HTERT RPE-1 (cell line): Measurements from ENCODE around the gene EXOG.

Source experiments
- in situ Hi-C: fragments of 300-500 bp; cut with MboI; formaldehyde crosslinking; loops from 4 replicates; pipeline ENCODE4 v1.14.3; 2020; ENCODE audit warnings: low sequenced_read_pairs

Gene EXOG

DNA sequence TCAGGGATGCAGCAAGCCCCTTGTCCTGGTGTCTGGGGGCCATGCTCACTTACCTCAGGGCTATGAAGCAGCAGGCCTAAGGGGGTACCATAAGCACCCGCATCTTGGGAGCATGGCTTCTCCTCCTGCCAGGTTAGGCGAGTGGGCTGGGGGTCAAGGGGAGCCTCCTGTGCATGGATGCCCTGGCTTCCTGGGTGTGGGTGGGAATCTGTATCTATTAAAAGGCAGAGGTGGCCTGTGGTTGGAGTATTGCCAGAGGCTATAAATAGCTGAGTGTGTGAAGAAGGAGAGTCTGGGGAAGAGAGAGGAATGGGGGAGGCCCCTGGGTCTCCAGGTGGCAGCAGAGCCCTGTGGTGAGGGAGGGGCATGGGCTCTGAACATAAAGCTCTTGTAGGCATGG is 22.9 kb upstream of the EXOG start:
- in situ Hi-C loops, result no loop called here

GRCh38 chr3:38474928-38475605 is 21.1 kb upstream of the EXOG start:
- in situ Hi-C loops, result no loop called here

GRCh38 chr3:38475716-38476115 is 20.4 kb upstream of the EXOG start:
- in situ Hi-C loops, result no loop called here

DNA sequence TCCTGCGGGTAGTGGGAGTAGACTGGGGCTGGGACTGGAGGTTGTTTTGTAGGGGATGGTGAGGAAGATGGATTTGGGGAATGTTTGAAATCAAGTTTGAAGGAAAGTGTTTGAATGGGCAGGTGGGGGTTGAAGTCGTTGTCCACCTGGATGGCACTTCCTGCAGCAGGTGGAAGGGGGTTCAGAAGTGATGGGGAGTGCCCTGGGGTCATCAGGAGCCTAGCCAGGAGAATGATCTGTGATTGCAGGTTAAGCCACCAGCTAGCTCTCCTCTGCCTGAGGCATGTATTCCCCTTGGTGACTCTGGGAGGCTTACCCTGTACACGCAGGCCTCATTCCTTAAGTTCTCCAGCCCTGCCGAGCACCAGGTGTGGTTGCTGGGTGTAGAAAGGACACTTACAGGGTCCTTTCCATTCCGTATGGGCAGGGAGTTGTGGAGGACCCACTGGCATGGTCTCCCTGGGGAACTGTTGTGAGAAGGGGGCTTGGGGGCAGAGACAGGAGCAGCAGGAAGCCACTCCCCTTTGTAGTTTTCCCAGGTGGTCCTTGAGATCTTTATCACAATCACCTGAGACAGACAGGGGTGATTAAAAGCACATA is 19.9 kb upstream of the EXOG start:
- in situ Hi-C loops, result no loop called here

- in situ Hi-C loops, result no loop called here
Measured at GRCh38 chr3:38477057-38477820, 18.9 kb upstream of the EXOG start.

GRCh38 chr3:38477839-38478450 is 18.2 kb upstream of the EXOG start:
- in situ Hi-C loops, result no loop called here

DNA sequence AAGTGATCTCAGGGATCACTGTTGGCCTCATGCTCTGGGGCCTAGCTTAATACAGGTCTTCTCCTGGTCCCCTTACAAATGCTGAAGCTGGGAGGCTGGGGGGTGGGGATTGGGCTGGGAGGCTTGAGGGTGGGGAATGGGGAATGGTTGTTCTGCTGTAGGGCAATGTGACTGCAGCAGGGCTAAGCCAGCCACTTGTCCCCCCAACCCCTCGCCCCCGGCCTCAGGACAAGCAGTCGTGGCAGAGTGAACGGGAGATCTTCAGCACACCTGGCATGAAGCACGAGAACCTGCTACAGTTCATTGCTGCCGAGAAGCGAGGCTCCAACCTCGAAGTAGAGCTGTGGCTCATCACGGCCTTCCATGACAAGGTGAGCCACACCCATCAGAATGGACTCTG is 17.2 kb upstream of the EXOG start:
- in situ Hi-C loops, result no loop called here

DNA sequence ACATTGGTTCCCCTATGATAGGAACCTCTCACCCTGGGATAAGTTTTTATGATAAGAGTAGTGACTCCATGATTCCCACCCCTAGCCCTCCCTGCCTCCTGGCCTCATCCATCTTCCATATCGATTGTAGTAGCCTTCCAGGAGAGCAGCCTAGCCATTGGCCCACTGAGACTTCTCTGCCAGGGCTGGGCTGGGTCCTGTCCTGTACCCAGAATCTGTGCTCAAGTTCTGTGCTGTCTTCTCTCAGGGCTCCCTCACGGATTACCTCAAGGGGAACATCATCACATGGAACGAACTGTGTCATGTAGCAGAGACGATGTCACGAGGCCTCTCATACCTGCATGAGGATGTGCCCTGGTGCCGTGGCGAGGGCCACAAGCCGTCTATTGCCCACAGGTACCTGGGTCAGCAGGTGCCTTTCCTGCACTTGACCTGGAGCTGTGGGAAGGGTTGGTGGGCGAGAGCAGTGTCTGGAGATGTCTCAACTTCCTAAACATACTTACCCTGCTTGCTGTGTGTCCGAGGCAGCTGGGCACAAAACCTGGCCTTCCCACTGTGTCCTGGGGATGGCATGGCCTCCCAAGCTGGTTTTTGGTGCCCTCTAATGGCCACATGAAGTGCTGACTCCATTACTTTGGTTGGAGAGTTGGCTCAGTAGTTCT is 16.6 kb upstream of the EXOG start:
- in situ Hi-C loops, result no loop called here

GRCh38 chr3:38480093-38480445 is 16.1 kb upstream of the EXOG start:
- in situ Hi-C loops, result no loop called here

- in situ Hi-C loops, result no loop called here
Measured at GRCh38 chr3:38480930-38481329, 15.2 kb upstream of the EXOG start.

- in situ Hi-C loops, result no loop called here
Measured at GRCh38 chr3:38482951-38483350, 13.2 kb upstream of the EXOG start.

DNA sequence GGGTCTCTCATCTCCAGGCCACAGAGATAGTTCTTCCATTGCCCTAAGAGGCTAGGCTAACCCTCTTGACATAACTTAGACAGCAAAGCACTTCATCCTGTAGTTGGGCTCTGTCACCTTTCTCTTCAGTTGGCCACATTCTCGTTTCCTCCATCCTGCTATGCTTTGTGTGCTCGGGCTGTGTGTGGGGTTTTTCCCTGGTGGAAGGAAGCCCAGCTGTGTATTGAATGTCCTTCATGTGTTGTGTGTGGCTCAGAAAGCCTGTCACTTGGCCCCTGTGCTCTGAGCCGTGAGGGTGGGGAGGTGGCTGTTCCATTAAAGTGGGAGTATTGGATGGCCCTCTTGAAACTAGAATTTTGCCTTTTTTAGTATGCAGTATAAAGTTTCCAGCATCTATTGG is 8.8 kb upstream of the EXOG start:
- in situ Hi-C loops, result no loop called here

GRCh38 chr3:38488949-38489348 is 7.2 kb upstream of the EXOG start:
- in situ Hi-C loops, result no loop called here

DNA sequence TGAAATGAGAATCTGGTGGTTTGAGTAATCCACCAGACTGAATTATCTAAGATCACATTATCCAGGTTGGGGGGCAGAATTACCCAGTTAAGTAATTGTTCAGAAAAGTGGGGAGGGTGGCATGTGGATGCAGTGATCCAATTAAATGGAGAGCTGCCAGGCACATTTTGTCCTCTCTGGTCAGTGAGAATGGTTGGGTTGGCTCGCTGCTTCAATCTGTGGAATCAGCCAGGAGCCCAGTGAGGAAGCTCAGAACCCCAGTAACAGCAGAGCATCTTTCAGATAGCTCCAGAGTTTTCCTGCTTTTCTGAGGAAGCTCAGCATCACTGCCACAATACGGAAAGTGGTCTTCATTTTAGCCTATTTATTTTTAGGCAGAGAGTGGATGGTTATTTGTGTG is 6.4 kb upstream of the EXOG start:
- in situ Hi-C loops, result no loop called here

GRCh38 chr3:38490281-38491030 is 5.7 kb upstream of the EXOG start:
- in situ Hi-C loops, result no loop called here

- in situ Hi-C loops, result no loop called here
Measured at GRCh38 chr3:38491215-38491614, 4.9 kb upstream of the EXOG start.

DNA sequence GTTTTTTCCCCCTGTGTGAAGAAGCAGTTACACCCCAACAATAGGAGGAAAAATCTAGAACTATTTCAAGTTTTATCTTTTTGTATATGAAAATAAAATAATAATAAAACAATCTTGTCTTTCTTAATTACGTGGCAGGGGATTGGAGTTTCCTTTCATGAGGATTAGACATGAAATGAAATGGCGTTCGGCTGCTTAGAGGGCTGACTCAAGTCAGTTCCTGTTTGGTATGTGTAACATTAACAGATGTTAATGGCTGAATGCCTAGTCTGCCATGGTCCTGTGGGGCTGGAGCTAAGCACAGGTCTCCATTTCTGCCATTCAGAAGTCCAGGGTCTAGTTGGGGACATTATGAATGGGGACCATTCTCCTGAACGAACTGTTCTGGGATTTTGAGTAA is 3.1 kb upstream of the EXOG start:
- in situ Hi-C loops, result no loop called here

DNA sequence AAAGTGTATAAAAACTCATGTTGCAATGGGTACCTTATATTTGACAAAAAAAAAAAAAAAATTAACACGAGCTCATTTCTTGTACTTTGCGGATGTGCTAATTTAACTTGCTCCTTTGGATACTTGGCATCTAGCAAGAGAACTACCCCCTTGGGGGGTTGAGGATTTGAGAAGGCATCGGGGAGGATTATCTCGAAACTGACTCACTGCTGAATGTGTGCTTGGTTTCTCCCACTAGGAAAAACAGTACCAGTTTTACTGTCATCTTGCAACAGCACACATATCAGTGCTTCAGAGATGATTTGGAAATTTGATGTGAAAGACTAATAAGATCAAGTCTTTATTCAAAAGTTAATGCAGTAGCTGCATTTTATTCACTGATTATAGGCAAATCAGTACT is 891 bp downstream of the EXOG start:
- in situ Hi-C loops, result no loop called here

GRCh38 chr3:38500688-38501417 is 4.7 kb downstream of the EXOG start:
- in situ Hi-C loops, result no loop called here

DNA sequence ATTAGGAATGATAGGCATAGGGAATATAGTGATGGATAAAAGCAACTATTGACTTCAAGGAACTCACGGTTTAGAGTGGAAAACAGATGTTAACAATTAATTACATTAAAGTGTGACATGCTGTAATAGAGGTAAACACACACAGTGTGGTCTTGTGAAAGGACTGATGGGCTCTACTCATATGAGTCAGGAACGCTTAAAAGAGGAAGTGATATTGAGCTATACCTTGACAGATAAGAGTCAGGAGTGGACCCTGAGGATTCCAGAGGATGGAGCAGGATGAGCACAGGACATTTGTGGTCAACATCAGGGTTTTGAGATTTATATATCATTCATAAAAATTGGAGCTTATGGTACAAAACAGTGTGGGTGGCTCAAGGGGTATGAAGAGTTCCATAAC is 11.0 kb downstream of the EXOG start:
- in situ Hi-C loops, result no loop called here
